T-helper 2 cell treated with Interferon-gamma antibody and Interleukin-4, amounts not matched to agents 100 ng/mL and 5 ng/mL, for 36 hours (primary cell): Measurements from ENCODE around the gene CEP131. TPM values are rescaled to one million over a fixed set of nuclear protein-coding genes. Genes with fewer than 3 reads are reported as not detected.

Experiments
- intact Hi-C: fragments of 100-400 bp; cut with micrococcal nuclease; formaldehyde crosslinking; loops from one replicate; pipeline ENCODE4 v1.15.1; 2023
- total RNA-seq: library from RNA; stranded (reverse); gene quantifications from 2 replicates; pipeline ENCODE4 v1.2.3, GENCODE V29; 2022

CEP131 gene
- total RNA-seq, 1 donor from 2014 or later: 13.7 TPM

DNA sequence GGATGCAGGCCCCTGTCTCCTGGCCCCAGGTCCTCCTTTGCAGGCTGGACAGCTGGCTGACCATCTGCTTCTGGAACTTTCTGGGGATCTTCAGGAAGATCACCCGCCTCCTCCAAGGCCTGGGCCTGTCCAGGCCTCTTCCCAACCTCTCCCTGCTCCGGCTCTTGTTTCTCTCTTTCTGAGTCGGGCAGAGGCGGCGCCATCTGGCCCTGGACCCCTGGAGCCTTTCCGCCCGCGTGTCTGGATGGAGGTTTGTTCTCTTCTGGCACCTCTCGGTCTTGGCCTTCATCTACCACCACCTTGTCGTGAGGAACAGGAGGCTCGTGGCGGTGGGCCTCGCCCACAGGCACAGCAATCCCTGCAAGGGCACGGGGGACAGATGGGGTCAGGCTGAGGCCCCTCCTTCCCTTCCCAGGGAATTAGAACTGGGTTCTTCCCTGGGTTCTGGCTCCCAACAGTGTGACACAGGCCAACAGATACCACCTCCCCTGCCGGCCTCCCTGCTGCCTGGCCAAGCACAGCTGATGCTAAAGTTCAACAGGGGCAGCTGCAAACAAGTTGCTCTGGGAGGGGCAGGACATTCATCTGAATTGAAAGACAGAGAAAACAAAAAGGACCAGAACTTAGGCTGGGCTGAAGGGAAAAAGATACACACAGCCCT, 29.7 kb upstream of the CEP131 start:
- intact Hi-C loops: loop anchor here (5.0 kb wide), 2 partner anchors 45 to 350 kb away; partner anchors contain the start of gene SLC38A10

DNA sequence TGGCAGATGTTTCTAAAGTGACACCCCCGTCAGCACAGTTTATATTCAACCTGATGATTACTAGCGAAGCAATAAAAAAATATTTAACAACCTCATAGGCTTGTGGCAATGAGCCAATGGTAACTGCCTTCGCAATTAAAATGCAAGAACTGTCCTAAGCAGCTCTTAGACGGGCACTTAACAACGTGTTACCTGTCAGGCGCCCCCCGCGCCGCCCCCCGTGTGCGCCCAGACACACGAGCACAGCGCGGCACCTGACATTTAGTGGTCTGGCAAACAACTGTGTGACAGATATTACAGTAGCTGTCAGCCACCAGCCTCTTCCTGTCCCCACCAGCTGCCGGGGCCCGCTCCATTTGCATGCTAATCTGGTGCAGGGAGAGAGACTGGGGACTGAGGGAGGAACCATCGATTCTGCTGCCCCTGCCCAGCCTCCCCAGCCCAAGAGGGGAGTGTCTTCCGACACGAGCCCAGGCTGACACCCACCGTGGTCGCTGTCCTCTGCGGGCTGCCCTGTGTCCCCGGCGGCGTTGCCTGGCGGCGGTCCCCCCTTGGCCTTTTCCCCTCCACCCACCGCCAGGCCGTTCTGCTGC, 29.0 kb upstream of the CEP131 start:
- intact Hi-C loops: loop anchor here (5.0 kb wide), 2 partner anchors 45 to 350 kb away; partner anchors contain the start of gene SLC38A10

DNA sequence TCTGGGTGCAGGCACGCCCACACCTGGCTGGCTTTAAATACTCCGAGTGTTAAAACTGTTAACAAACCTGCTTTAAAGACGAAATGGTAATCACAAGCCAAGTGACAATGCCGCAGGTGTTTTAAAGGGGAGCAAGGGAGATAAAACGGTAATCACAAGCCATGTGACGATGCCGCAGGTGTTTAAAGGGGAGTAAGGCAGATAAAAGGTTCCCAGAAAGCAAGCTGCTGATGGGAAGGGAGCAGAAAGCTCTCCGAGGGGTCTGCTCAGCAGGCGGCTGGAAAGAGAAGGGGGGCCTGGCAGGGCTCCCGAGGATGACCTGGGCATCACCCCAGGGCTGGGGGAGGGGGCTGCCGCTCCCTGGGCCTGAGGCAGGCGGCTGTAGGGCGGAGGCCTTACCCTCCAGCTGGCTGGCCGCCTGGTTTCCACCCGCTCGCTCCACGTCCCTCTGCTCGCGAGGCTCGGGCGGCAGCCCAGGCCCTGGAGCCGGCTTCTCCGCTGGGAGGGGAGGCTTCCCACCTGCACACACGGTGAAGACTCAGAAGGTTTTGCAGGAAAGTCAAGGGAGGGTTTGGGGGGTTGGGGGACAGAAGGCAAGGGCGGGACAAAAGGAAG, 28.4 kb upstream of the CEP131 start:
- intact Hi-C loops: loop anchor here (5.0 kb wide), 2 partner anchors 46 to 351 kb away; partner anchors contain the start of gene SLC38A10

DNA sequence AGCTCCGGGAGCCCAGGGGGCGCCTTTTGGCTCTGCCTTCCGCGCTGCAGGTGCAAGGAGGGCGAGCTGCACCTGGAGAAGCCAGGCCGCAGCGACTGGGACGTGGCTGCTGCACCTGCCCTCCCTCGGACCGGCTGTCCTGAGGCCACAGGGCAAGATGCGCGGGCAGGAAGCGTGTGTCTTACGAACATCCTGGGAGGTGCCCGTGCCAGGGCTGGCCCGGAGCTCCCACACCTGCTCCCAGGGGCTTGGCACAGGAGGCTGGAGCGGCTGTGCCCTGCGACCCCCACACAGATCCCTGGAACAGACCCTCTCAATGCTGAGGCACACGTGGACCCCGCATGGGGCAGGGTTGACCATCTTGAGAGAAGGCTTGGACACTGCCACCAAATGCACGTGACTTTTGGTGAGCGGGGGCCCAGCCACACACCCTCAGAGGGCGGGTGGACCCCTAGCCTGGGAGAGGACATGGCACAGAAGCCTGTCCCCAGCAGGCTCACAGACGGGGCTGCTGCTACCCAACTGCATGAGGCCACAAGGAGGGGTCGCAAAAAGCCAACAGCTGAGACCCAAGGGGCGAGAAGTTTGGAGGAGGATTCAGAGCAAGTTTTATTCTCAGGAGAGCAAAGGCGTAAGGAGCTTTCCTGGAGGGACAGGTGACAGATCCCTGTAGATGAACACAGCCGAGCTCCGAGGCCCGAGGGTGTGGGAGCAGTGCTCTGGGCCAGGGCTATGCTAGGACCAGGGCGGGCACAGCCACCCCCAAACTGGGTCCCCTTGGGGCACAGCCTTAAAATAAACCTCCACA, 27.7 kb upstream of the CEP131 start:
- intact Hi-C loops: loop anchor here (5.0 kb wide), 2 partner anchors 47 to 352 kb away; partner anchors contain the start of gene SLC38A10

DNA sequence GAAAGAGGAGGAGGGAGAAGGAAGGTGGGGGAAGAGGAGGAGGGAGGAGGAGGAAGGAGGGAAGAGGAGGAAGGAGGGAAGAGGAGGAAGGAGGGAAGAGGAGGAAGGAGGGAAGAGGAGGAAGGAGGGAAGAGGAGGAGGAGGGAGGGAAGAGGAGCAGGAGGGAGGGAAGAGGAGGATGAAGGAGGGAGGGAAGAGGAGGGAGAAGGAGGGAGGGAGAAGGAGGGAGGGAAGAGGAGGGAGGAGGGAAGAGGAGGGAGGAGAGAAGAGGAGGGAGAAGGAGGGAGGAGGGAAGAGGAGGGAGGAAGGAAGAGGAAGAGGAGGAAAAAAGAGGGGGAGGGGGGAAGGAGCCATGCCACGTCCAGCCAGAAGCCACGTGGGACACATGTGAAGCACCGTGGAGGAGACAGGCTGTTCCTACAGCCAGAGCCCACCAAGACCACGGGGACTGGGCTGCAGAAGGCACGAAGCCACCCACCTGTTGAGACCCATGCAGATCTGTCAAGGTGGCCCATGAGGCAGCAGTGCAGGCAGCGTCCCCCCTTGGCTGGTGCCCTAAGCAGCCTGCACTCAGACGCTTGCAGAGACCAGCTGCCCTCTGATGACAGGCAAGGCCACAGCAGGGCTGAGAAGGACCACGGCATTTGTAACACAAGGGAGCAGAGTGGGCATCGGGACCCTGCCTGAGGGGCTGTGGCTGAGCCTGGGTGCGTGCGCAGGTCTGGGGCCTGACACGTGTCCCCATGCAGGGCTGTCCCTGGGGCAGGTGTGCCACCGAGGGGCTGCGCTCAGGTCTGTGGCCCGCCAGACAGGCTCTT, 26.7 kb upstream of the CEP131 start:
- intact Hi-C loops: loop anchor here (5.0 kb wide), 2 partner anchors 48 to 353 kb away; partner anchors contain the start of gene SLC38A10

DNA sequence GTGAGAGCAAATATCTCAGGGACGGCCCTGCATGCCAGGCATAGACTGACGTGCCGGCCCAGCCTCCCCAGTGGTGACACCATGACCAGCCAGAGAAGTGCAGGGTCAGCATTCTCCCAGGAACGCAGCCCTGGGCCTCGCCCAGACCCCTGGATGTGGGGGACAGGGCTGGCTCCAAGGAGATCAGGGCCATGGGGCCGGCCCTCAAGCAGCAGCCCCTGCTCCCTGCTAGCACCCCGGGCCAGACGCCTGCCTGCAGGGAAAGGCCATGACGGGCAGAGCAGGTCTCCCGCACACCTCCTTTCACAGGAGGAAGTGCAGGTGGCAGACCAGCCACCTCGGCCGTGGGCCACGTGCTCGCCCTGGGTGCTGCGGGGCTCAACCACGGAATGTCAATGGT, 25.9 kb upstream of the CEP131 start:
- intact Hi-C loops: no loop called here

DNA sequence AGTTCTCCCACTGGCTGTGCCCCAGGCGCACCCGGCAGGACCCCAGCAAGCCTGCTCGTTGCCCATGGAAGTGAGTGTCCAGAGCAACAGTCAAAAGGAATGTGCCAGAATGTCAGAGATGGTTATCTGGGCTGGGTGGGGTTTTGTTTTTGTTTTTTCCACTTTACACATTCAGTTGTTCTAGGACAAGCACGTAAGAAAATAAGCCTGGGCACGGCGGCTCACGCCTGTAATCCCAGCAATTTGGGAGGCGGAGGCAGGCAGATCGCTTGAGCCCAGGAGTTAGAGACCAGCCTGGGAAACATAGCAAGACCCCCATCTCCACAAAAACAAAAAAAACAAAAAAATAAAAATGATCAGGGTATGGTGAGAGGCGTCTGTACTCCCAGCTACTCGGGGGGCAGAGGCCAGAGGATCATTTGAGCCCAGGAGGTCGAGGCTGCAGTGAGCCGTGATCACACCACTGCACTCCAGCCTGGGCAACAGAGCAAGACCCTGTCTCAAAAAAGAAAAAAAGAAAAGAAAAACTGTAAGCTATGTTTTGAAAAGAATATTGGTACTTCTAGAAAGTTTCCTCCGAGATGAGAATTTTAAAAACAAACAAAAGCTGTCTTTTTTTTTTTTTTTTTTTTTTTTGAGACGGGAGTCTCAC, 24.7 kb upstream of the CEP131 start:
- intact Hi-C loops: no loop called here

DNA sequence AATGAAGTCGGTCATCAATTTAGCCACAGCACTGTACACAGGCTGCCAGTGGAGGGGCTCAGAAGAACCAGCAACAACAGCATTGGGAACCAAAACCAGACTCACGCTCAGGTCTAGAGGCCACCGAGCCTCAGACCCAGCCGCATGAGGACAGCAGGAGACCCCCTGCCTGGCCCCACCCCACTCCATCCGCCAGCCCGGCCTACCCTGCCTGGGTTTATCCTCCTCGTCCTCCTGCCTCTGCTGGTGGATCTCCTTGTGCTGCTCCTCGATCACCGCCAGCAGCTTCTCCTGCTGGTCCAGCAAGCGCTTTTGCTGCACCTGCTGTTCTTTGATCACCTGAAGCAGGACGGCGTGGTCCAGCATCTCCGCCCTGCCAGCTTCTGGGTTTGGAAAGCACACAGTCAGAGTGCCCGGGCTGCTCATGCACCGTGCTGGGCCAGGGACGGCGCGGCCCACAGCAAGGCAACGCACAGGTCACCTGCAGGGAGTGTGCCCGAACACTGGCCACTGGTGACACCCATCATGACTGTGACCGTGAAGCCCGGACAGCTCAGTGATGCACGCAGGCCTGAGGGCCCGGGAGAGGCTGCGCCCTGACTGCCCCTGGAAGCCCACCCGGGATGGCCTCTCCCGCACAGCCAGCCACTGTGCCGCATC, 24.0 kb upstream of the CEP131 start:
- intact Hi-C loops: no loop called here

DNA sequence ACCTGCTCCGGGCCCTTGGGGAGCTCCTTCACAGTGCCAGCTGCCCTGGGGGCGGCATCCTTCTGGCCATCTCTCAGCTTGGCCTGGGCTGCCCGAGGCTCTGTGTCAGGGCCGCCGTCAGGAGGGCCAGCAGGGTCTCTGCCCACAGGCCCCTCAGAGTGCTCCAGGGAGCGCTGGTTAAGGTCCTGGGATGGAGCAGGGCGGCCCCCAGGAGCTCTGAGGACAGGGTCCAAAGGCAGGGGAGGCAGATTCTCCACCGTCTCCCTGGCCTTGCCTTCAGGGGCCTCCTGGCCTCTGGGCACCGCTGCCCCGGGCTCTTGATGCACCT, 23.5 kb upstream of the CEP131 start:
- intact Hi-C loops: no loop called here

DNA sequence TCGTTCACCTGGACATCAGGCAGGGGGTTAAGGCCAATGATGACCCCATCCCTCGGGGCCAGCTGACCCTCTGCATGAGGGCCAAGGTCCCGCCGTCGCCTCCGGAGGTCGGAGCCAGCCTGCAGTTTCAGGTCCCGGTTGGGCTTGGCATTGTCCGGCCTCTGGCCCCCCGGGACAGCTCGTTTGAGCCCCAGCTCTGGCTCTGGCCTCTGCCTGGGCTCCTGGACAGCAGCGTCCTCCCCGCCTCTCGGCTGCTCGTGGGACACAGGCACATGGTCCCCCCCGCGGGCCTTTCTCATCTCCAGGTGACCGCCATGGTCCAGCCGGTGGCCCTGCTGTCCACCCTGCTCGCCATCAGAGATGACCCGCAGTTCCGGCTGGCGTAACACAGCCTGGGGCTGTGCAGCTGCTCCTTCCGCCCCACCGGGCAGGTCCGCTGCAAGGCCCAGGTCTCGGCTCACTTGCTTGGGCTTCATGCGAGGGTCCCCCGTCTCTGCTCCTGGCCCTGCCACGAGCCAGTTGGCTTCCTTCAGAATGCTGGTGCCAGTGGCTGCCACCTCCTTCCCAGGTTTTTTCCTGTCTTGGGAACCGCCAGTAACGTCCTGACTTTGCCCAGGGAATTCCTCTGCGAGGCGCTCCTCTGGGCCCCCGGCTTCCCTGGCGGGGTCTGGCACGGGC, 23.0 kb upstream of the CEP131 start:
- intact Hi-C loops: no loop called here

DNA sequence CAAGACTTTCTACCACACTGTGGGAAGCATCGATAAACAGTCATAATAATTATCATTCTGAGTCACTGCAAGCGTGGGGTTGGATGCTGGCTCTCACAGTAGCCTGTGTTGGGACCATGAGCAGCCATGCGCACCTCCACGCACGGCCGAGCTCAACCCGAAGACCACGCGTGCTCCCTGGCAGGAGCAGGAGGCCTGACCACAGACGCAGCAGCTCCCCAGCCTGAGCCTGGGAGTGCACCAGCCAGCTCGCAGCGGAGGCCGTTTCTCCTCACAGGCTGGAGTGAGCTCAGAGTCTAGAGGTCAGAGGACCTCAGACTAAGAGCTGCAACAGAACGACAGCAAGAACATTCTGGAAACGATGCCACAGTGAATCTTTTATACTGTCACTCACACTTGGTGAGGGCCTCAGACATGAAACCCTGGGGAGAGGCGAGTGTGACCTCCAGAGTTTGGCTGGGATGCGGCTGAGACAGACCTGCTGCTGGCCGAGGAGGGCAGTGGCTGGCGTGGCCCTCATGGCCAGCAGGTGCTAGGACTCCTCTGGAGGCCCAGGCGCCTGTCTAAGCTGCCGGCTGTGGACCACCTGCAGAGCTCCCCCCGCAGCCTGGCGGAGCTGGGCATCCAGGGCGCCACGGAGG, 22.4 kb upstream of the CEP131 start:
- intact Hi-C loops: no loop called here

DNA sequence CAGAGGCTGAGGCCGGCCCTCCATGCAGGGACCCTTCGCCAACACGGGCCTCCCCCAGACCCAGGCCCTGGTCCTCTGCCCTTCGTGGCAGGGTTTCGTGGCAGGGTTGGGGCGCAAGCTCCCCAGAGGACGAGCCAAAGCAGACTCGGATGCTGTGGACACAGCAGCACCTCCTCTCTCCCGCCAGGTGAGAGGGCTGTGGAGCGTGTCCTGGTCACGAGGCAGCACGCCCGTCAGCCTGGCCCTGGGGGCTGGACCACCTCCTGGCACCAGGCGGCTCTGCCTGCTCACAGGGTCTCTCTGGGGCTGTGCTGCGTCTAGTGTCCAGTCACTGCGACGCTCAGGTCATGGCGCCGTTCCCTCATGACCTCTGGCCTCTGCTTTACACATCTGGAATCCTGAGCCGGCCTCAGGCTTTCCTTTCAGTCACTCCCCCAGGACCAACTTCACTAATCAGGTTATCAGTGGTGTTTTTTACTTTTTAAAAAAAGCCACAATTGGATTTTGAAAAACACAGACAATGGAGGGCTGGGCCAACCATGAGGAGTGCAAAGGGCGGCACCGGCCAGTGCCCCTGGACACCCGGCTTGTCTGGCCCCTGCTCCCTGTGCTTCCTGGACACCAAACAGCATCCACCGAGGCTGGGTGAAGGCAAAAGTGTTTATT, 21.7 kb upstream of the CEP131 start:
- intact Hi-C loops: loop anchor here (5.0 kb wide), 1 partner anchor 102 kb away; no protein-coding TSS in a partner anchor

DNA sequence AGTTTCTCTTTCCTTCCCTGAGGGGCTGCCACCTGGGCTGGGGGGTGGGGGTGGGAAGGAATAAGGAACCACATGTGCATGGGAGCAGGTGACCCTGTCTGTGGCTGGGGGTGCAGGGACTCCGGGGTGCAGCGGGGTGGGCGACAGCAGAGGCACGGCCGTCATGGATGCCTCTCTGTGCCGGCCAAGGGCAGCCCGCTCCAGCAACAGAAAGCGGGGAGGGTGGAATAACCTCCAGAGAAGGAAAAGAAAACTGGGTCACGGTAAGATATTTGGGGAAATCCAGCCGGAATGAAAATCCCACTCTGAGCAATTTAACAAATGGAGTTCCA, 20.5 kb upstream of the CEP131 start:
- intact Hi-C loops: loop anchor here (5.0 kb wide), 1 partner anchor 101 kb away; no protein-coding TSS in a partner anchor

DNA sequence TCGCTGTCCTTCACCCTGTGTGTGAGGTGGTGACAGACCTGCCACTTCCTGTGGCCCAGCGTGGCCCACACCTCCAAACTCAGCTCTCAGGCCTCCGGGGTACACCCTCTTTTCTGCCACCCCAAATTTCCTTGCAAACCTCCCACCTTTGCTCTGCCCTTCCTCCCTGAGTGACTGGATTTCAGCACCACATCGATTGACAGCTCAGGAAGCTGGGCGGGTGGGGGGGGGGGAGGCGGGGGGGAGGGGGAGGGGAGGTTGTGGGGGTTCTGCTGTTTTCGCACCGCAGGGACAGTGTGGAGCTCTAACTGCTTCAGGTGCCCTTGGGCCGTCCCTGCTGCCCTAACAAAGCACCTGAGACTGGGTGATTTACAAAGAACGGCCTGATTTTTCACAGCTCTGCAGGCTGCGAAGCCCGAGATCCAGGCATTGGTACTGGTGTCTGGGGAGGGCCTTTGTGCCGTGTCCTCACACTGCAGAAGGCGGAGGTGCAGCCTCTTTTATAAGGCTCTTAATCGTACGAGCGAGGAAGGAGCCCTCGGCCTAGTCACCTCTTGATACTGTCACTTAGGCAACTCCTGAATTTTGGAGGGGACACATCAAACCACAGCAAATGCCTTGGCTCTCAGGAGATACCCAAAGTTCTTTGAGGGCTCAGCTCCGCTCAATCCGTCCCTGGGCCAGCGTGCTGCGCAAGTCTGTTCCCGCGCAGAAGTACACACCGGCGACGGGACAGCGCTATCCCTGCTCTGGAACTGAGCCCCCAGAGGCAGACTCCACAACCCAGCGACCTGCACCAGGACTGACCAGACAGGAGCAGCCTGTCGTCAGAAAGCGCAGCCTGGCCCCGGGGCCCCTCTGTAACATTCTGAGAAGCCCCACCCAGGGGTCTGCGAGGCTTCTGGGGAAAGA, 19.9 kb upstream of the CEP131 start:
- intact Hi-C loops: loop anchor here (5.0 kb wide), 1 partner anchor 100 kb away; no protein-coding TSS in a partner anchor

DNA sequence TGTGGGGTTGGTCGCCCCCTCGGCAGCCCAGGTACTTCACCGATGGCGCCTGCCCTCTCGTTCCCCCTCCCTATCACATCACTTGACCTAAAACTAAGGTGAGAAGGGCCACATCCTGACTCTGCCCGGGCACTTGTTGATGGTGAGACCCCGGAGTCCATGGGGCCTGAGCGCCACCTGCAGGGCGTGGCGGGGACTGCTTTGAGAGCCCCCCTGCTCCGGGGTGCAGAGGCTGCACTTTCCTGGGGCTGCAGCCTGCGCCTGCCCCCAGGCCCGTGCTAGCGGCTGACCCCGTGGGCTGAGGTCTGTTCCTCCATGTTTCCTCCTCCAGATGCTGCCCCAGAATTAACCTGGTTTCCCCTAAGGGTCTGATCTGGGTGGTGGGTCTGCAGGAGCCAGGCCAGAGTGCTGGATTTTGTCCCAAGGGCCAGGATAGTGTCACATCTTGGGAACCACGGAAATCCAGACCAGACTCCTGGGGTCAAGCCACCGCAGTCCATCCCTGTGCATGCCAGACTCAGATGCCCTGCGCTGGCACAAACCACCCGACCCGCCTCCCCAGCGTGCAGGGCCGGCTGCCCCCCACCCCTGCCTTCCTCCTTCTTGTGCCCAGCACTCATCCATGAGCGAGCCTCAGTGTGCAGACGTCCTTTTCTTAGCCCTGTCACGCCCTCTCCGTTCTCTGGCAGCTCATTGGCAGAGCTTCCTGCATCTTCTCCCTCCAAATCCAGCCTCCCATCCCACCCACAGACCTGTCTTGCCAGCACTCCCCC, 19.1 kb upstream of the CEP131 start:
- intact Hi-C loops: loop anchor here (5.0 kb wide), 1 partner anchor 100 kb away; no protein-coding TSS in a partner anchor

DNA sequence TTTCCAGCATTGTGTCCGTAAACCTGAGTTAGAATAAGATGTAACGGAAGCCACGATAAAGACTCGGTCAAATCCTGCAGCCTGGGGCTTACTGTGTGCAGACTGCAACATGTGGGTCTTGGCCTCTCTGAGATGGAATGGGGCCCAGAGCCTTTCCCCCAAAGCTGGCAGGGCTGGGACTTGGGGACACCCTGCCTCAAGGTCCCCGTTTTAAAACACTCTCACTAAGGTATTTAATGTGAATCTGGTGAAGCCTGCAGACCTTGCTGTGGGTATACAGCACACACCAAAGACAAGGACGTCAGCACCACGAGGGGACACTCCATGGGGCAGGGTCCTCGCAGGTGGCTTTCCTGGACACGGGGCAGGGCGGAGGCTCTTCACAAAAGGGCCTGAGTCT, 18.4 kb upstream of the CEP131 start:
- intact Hi-C loops: loop anchor here (5.0 kb wide), 1 partner anchor 99 kb away; no protein-coding TSS in a partner anchor
